GM23338 (cell line): ENCODE data around the gene DNAJB13.

ENCODE experiments used
- CREB1 ChIP-seq: fragments of 250-450 bp; sonication (Bioruptor Pico); IDR thresholded peaks from 2 replicates; pipeline ENCODE4 v1.5.0; 2020; ENCODE audit warnings: low read depth, mild to moderate bottlenecking, moderate library complexity
- CTCF ChIP-seq, 2 experiments: fragments of 200-600 bp in 1 of 2; sonication (generic) in 1 of 2; conservative IDR thresholded peaks; 2 replicates each; pipeline versions ENCODE4 v1.5.1 to v1.6.1; 2016 to 2017; ENCODE audit warnings: antibody characterized with exemption in 2 of 2, low read depth in 2 of 2, mild to moderate bottlenecking in 2 of 2, moderate library complexity in 1 of 2
- ETS1 ChIP-seq: IDR thresholded peaks from 2 replicates; pipeline ENCODE4 v1.6.1; 2016; ENCODE audit warnings: antibody characterized with exemption
- EZH2 ChIP-seq: fragments of 200-600 bp; sonication (generic); IDR thresholded peaks from one replicate; pipeline ENCODE4 v1.8.0; 2017; ENCODE audit warnings: antibody characterized with exemption, mild to moderate bottlenecking, low read depth; ENCODE audit not compliant: unreplicated experiment
- EZH2phosphoT487 ChIP-seq: fragments of 200-600 bp; sonication (generic); IDR thresholded peaks from one replicate; pipeline ENCODE4 v1.8.1; 2018; ENCODE audit warnings: antibody characterized with exemption; ENCODE audit not compliant: unreplicated experiment
- JUNB ChIP-seq: IDR thresholded peaks from one replicate; pipeline ENCODE4 v1.6.1; 2016; ENCODE audit warnings: antibody characterized with exemption; ENCODE audit not compliant: unreplicated experiment
- NANOG ChIP-seq: IDR thresholded peaks from 2 replicates; pipeline ENCODE4 v1.6.1; 2016; ENCODE audit warnings: antibody characterized with exemption, borderline replicate concordance
- POLR2AphosphoS5 ChIP-seq: IDR thresholded peaks from 2 replicates; pipeline ENCODE4 v1.6.1; 2016; ENCODE audit warnings: antibody characterized with exemption, low read depth
- REST ChIP-seq: IDR thresholded peaks from one replicate; pipeline ENCODE4 v1.6.1; 2018; ENCODE audit warnings: antibody characterized with exemption; ENCODE audit not compliant: unreplicated experiment
- STAT1 ChIP-seq: IDR thresholded peaks from one replicate; pipeline ENCODE4 v1.6.1; 2016; ENCODE audit warnings: antibody characterized with exemption; ENCODE audit not compliant: unreplicated experiment
- ZNF114 ChIP-seq: fragments of 250-450 bp; sonication (Bioruptor Pico); IDR thresholded peaks from 2 replicates; pipeline ENCODE4 v1.5.0; 2020; ENCODE audit warnings: mild to moderate bottlenecking, moderate library complexity
- ZNF331 ChIP-seq: fragments of 250-450 bp; sonication (Bioruptor Pico); IDR thresholded peaks from 2 replicates; pipeline ENCODE4 v1.5.0; 2020; ENCODE audit warnings: low read depth, mild to moderate bottlenecking, moderate library complexity
- ZNF462 ChIP-seq: fragments of 250-450 bp; sonication (Bioruptor Pico); IDR thresholded peaks from 2 replicates; pipeline ENCODE4 v1.5.0; 2020; ENCODE audit warnings: mild to moderate bottlenecking, moderate library complexity

- TF ChIP-seq CTCF (conservative IDR thresholded peaks at IDR 0.05; ENCODE audit: low read depth in 2 of 2) = no peak
- no peak for TF ChIP-seq EZH2
- no peak for TF ChIP-seq JUNB
- no peak for TF ChIP-seq REST
- TF ChIP-seq POLR2AphosphoS5 = no peak
- TF ChIP-seq EZH2phosphoT487 = no peak
- no peak for TF ChIP-seq ETS1
- TF ChIP-seq ZNF114 (CRISPR knock-in tag) = no peak
- TF ChIP-seq CREB1 (CRISPR knock-in tag) = no peak
- TF ChIP-seq NANOG = no peak
- no peak for TF ChIP-seq STAT1
- no peak for TF ChIP-seq ZNF331
- TF ChIP-seq ZNF462 (CRISPR knock-in tag) = no peak
These were observed 971 bp downstream of the DNAJB13 start for GRCh38 chr11:73951797-73952196.
